Liver (tissue), 9 donors: ENCODE measurements around the gene GNG7. TPM values are rescaled to one million over a fixed set of nuclear protein-coding genes. Genes with fewer than 3 reads are reported as not detected.

Source experiments
- DNase-seq: peaks from one replicate; pipeline ENCODE4 v3.0.0-alpha.2; 2017; ENCODE audit warnings: low spot score
- H3K27ac ChIP-seq, 2 donors: one replicate each; pipeline ENCODE4 v1.7.0; 2013; ENCODE audit warnings: inconsistent platforms in 2 of 2, low read length in 2 of 2, control low read depth in 1 of 2, low read depth in 1 of 2, mild to moderate bottlenecking in 1 of 2
- H3K27me3 ChIP-seq, 4 donors: one replicate each; pipeline versions ENCODE4 v1.6.1 to v1.7.0; 2013; ENCODE audit warnings: low read length in 3 of 4, inconsistent platforms in 1 of 4, mild to moderate bottlenecking in 1 of 4, moderate library complexity in 1 of 4; ENCODE audit not compliant: control insufficient read depth in 4 of 4, insufficient read depth in 4 of 4
- H3K36me3 ChIP-seq, 4 donors: one replicate each; pipeline versions ENCODE4 v1.6.1 to v1.7.0; 2013; ENCODE audit warnings: low read length in 3 of 4, mild to moderate bottlenecking in 3 of 4, low read depth in 1 of 4, moderate library complexity in 1 of 4; ENCODE audit not compliant: control insufficient read depth in 4 of 4, insufficient read depth in 3 of 4
- H3K4me1 ChIP-seq, 4 donors: one replicate each; pipeline versions ENCODE4 v1.6.1 to v1.7.0; 2013; ENCODE audit warnings: low read length in 3 of 4, mild to moderate bottlenecking in 3 of 4, moderate library complexity in 1 of 4; ENCODE audit not compliant: control insufficient read depth in 4 of 4, insufficient read depth in 4 of 4
- H3K4me3 ChIP-seq, 3 donors: one replicate each; pipeline versions ENCODE4 v1.6.1 to v1.7.0; 2013; ENCODE audit warnings: low read length in 3 of 3, control low read depth in 1 of 3, low read depth in 1 of 3, mild to moderate bottlenecking in 1 of 3
- H3K9ac ChIP-seq, 2 donors: one replicate each; pipeline ENCODE4 v1.7.0; 2013; ENCODE audit warnings: low read length in 2 of 2, mild to moderate bottlenecking in 2 of 2, moderate library complexity in 2 of 2, control low read depth in 1 of 2, low read depth in 1 of 2
- H3K9me3 ChIP-seq, 4 donors: one replicate each; pipeline versions ENCODE4 v1.6.1 to v1.7.0; 2013; ENCODE audit warnings: low read length in 3 of 4; ENCODE audit not compliant: control insufficient read depth in 4 of 4
- EGR1 ChIP-seq, 2 donors: IDR thresholded peaks; 2 replicates each; pipeline ENCODE4 v1.6.1; 2016 to 2018; ENCODE audit warnings: antibody characterized with exemption in 2 of 2, low read depth in 2 of 2
- FOXA1 ChIP-seq: IDR thresholded peaks from 2 replicates; pipeline ENCODE4 v1.6.1; 2016; ENCODE audit warnings: antibody characterized with exemption
- FOXA2 ChIP-seq: IDR thresholded peaks from 2 replicates; pipeline ENCODE4 v1.6.1; 2016; ENCODE audit warnings: antibody characterized with exemption
- GABPA ChIP-seq, 2 donors: IDR thresholded peaks in 1 of 2; conservative IDR thresholded peaks in 1 of 2; 2 replicates each; pipeline ENCODE4 v1.6.1; 2016; ENCODE audit warnings: antibody characterized with exemption in 2 of 2, mild to moderate bottlenecking in 1 of 2, moderate library complexity in 1 of 2
- HNF4A ChIP-seq, 2 donors: conservative IDR thresholded peaks; 2 replicates each; pipeline ENCODE4 v1.6.1; 2016; ENCODE audit warnings: antibody characterized with exemption in 2 of 2, mild to moderate bottlenecking in 2 of 2
- HNF4G ChIP-seq: IDR thresholded peaks from 2 replicates; pipeline ENCODE4 v1.6.1; 2016; ENCODE audit warnings: antibody characterized with exemption
- JUND ChIP-seq, 2 donors: IDR thresholded peaks; 2 replicates each; pipeline ENCODE4 v1.6.1; 2016; ENCODE audit warnings: antibody characterized with exemption in 2 of 2
- NR2F2 ChIP-seq: IDR thresholded peaks from 2 replicates; pipeline ENCODE4 v1.6.1; 2016; ENCODE audit warnings: antibody characterized with exemption
- RAD21 ChIP-seq, 2 donors: IDR thresholded peaks; 2 replicates each; pipeline ENCODE4 v1.6.1; 2016; ENCODE audit warnings: antibody characterized with exemption in 2 of 2, mild to moderate bottlenecking in 2 of 2
- RXRA ChIP-seq, 2 donors: IDR thresholded peaks; 2 replicates each; pipeline ENCODE4 v1.6.1; 2017 to 2018; ENCODE audit warnings: antibody characterized with exemption in 2 of 2, mild to moderate bottlenecking in 1 of 2
- SP1 ChIP-seq: IDR thresholded peaks from 2 replicates; pipeline ENCODE4 v1.6.1; 2018; ENCODE audit warnings: antibody characterized with exemption, mild to moderate bottlenecking
- TAF1 ChIP-seq: conservative IDR thresholded peaks from 2 replicates; pipeline ENCODE4 v1.6.1; 2016; ENCODE audit warnings: antibody characterized with exemption, mild to moderate bottlenecking
- YY1 ChIP-seq: IDR thresholded peaks from 2 replicates; pipeline ENCODE4 v1.6.1; 2016; ENCODE audit warnings: antibody characterized with exemption, mild to moderate bottlenecking
- WGBS: extraction: QIAGEN DNeasy Blood & Tissue Kit; methylation state at CpG from one replicate; pipeline ENCODE4 v1.1.7; 2013; 5-methylcytosine and 5-hydroxymethylcytosine counted together
- polyA plus RNA-seq, 2 donors: library from polyadenylated mRNA; stranded (reverse) in 1 of 2; unstranded in 1 of 2; fragments of 200-250 nt in 1 of 2; fragments of >200 nt in 1 of 2; fragmentation: Nextera tagmentation in 1 of 2; extraction: Ambion mirVana in 1 of 2; gene quantifications; one replicate each; pipeline versions ENCODE4 v1.2.1 to v1.2.3, GENCODE V29; 2013 to 2015
- total RNA-seq, 2 donors: library from RNA; depleted of rRNA; stranded (reverse); fragments of >200 nt; gene quantifications; one replicate each; pipeline ENCODE4 v1.2.3, GENCODE V29; 2014
- TF ChIP-seq, protein P1 (sequence below): IDR thresholded peaks from 2 replicates; pipeline ENCODE4 v1.6.1; 2016; ENCODE audit warnings: antibody characterized with exemption
- TF ChIP-seq, protein P2 (sequence below): IDR thresholded peaks from 2 replicates; pipeline ENCODE4 v1.6.1; 2016; ENCODE audit warnings: antibody characterized with exemption, mild to moderate bottlenecking
- TF ChIP-seq, protein P3 (sequence below): fragments of 150-350 bp; IDR thresholded peaks from 2 replicates; pipeline ENCODE4 v1.5.1; 2017; ENCODE audit warnings: improper control_type of control experiment, low read depth, low read length; ENCODE audit not compliant: missing input control
- TF ChIP-seq, protein P4 (sequence below): IDR thresholded peaks from 2 replicates; pipeline ENCODE4 v1.6.1; 2016; ENCODE audit warnings: antibody characterized with exemption
- TF ChIP-seq, protein P5 (sequence below): IDR thresholded peaks from 2 replicates; pipeline ENCODE4 v1.6.1; 2016; ENCODE audit warnings: antibody characterized with exemption
- donor health status: healthy.
- donor health status: healthy.
- donor health status: healthy.
- donor health status: healthy.
- donor health status: healthy.

The GNG7 gene
- total and polyA plus RNA-seq, 4 donors = 0.75 to 1.9 (median 1.1) TPM

DNA sequence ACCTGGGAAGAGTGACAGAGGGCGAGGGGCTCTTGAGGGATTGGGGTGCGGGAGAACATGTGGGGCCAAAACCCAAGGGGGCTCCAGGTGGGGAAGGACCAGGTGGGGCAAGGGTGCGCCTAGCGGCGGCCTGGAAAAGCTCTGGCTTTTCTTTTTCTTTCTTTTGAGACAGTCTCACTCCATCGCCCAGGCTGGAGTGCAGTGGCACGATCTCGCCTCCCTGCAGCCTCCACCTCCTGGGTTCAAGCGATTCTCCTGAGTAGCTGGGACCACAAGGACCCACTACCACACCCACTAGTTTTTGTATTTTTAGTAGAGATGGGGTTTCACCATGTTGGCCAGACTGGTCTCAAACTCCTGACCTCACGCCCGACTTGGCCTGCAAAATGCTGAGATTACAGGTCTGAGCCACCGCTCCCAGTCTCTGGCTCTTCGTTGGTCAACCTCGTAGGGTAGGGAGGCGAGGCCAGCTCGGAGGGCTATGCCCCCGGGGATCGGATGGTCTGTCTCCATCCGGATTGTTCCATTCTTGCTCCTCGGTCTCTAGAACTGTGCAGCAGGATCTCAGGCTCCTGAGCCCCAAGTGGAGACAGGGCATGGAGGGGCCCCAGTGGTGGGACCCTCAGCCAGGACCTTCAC, 222.8 kb downstream of the GNG7 start:
- Histone ChIP-seq H3K4me1 (peaks cover 0 to 18% (median 6%) of the 10 kb centered on the region in 4 donors), H3K27me3 (no peaks in the 10 kb centered on the region), H3K27ac (peak overlapping the region; percentile 91 to 94), H3K9ac (no peak overlapping the region), H3K9me3 (no peaks in the 10 kb centered on the region), H3K36me3 (peaks cover 4 to 7% (median 6%) of the 10 kb centered on the region in 4 donors), H3K4me3 (peak overlapping the region in 1 of 3 donors; percentile 81)
- TF ChIP-seq NR2F2 (no peak), HNF4A (conservative IDR thresholded peaks at IDR 0.05) (peak in 1 of 2 donors; percentile 6), TAF1 (no peak), JUND (IDR thresholded peaks at IDR 0.05) (peak in 1 of 2 donors; percentile 52)
- TF ChIP-seq, protein P1, sequence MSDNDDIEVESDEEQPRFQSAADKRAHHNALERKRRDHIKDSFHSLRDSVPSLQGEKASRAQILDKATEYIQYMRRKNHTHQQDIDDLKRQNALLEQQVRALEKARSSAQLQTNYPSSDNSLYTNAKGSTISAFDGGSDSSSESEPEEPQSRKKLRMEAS = no peak
- no peak for DNase-seq
- 79% methylated on average over 20 of the region's 20 CpGs for WGBS

DNA sequence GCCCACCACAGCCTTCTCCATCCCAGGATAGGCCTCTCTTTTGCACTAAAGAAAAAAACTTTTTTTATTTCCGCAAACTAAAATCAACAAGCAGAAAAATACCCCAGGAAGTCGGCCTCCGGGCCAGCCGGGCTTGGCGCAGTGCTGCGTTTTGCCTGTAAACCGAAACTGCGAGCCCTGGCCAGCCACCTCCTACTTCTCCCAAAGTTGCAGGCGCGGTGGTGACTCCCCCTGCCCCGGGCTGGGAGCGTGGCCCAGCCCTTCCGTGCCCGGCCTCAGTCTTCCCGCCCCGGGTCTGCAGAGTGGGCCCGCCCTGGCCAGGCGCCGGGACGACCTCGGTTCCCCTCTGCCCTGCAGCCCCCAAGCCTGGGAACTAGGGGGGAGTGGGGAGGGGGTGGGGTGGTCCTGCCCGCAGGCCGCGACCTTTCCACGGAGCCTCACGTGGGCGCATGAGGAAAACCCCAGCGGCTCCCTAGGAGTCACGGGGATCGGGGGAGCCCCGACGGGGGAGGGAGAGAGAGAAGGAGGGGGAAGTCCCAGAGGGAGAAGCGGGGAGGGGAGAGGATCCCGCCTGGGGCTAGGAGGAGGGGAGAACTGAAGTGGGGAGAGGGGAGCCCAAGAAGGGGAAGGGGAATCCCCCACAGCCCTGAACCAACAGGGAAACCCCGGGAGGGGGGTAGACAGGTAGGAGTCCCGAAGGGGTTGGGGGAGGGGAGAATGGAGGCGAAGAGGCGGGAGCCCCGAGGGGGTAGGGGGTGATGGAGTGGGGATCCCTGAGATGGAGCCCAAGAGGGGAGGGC, 223.5 kb downstream of the GNG7 start:
- Histone ChIP-seq H3K9me3 (no peaks in the 10 kb centered on the region), H3K27ac (peak overlapping the region; percentile 91 to 94), H3K36me3 (peaks cover 4 to 7% (median 6%) of the 10 kb centered on the region in 4 donors), H3K4me3 (peak overlapping the region; percentile 81 to 99 (median 89)), H3K9ac (peak overlapping the region in 1 of 2 donors; percentile 74), H3K27me3 (no peaks in the 10 kb centered on the region), H3K4me1 (peaks cover 0 to 12% (median 7%) of the 10 kb centered on the region in 4 donors)
- no peak for DNase-seq
- WGBS = 6% methylated on average over 39 of the region's 39 CpGs
- TF ChIP-seq GABPA (IDR thresholded peaks at IDR 0.05 in 1 of 2, conservative IDR thresholded peaks at IDR 0.05 in 1 of 2) = peak in 1 of 2 donors; percentile 45
- TF ChIP-seq, protein P1 = peak; percentile 74
- peak in 1 of 2 donors; percentile 40 for TF ChIP-seq RAD21 (IDR thresholded peaks at IDR 0.05)
- TF ChIP-seq TAF1 = no peak
- TF ChIP-seq, protein P2, sequence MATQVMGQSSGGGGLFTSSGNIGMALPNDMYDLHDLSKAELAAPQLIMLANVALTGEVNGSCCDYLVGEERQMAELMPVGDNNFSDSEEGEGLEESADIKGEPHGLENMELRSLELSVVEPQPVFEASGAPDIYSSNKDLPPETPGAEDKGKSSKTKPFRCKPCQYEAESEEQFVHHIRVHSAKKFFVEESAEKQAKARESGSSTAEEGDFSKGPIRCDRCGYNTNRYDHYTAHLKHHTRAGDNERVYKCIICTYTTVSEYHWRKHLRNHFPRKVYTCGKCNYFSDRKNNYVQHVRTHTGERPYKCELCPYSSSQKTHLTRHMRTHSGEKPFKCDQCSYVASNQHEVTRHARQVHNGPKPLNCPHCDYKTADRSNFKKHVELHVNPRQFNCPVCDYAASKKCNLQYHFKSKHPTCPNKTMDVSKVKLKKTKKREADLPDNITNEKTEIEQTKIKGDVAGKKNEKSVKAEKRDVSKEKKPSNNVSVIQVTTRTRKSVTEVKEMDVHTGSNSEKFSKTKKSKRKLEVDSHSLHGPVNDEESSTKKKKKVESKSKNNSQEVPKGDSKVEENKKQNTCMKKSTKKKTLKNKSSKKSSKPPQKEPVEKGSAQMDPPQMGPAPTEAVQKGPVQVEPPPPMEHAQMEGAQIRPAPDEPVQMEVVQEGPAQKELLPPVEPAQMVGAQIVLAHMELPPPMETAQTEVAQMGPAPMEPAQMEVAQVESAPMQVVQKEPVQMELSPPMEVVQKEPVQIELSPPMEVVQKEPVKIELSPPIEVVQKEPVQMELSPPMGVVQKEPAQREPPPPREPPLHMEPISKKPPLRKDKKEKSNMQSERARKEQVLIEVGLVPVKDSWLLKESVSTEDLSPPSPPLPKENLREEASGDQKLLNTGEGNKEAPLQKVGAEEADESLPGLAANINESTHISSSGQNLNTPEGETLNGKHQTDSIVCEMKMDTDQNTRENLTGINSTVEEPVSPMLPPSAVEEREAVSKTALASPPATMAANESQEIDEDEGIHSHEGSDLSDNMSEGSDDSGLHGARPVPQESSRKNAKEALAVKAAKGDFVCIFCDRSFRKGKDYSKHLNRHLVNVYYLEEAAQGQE = no peak
- peak; percentile 44 to 66 for TF ChIP-seq RXRA (IDR thresholded peaks at IDR 0.05)
- no peak for TF ChIP-seq EGR1 (IDR thresholded peaks at IDR 0.05; ENCODE audit: low read depth in 2 of 2)
- TF ChIP-seq FOXA1 = no peak
- TF ChIP-seq HNF4A (conservative IDR thresholded peaks at IDR 0.05) = no peak
- peak; percentile 10 for TF ChIP-seq FOXA2
- TF ChIP-seq, protein P3, sequence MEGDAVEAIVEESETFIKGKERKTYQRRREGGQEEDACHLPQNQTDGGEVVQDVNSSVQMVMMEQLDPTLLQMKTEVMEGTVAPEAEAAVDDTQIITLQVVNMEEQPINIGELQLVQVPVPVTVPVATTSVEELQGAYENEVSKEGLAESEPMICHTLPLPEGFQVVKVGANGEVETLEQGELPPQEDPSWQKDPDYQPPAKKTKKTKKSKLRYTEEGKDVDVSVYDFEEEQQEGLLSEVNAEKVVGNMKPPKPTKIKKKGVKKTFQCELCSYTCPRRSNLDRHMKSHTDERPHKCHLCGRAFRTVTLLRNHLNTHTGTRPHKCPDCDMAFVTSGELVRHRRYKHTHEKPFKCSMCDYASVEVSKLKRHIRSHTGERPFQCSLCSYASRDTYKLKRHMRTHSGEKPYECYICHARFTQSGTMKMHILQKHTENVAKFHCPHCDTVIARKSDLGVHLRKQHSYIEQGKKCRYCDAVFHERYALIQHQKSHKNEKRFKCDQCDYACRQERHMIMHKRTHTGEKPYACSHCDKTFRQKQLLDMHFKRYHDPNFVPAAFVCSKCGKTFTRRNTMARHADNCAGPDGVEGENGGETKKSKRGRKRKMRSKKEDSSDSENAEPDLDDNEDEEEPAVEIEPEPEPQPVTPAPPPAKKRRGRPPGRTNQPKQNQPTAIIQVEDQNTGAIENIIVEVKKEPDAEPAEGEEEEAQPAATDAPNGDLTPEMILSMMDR = no peak
- peak in 1 of 2 donors; percentile 10 for TF ChIP-seq JUND (IDR thresholded peaks at IDR 0.05)
- TF ChIP-seq NR2F2 = no peak
- TF ChIP-seq, protein P4, sequence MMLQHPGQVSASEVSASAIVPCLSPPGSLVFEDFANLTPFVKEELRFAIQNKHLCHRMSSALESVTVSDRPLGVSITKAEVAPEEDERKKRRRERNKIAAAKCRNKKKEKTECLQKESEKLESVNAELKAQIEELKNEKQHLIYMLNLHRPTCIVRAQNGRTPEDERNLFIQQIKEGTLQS = no peak
- no peak for TF ChIP-seq YY1
- TF ChIP-seq SP1 = peak; percentile 55
- no peak for TF ChIP-seq HNF4G
- TF ChIP-seq, protein P5, sequence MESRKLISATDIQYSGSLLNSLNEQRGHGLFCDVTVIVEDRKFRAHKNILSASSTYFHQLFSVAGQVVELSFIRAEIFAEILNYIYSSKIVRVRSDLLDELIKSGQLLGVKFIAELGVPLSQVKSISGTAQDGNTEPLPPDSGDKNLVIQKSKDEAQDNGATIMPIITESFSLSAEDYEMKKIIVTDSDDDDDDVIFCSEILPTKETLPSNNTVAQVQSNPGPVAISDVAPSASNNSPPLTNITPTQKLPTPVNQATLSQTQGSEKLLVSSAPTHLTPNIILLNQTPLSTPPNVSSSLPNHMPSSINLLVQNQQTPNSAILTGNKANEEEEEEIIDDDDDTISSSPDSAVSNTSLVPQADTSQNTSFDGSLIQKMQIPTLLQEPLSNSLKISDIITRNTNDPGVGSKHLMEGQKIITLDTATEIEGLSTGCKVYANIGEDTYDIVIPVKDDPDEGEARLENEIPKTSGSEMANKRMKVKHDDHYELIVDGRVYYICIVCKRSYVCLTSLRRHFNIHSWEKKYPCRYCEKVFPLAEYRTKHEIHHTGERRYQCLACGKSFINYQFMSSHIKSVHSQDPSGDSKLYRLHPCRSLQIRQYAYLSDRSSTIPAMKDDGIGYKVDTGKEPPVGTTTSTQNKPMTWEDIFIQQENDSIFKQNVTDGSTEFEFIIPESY = peak; percentile 20
